Ovary (tissue), 9 donors: ENCODE results near the gene SLC17A9. TPM values are rescaled to one million over a fixed set of nuclear protein-coding genes. Genes with fewer than 3 reads are reported as not detected.

Experiments
- DNase-seq, 5 donors: peaks; one replicate each; pipeline ENCODE4 v3.0.0-alpha.2; 2019 to 2020
- H3K27ac ChIP-seq, 2 donors: fragments of 200-600 bp; one replicate each; pipeline versions ENCODE4 v1.5.1 to v1.8.0; 2019 to 2022
- H3K27me3 ChIP-seq: fragments of 200-600 bp; one replicate; pipeline ENCODE4 v1.8.0; 2022
- H3K36me3 ChIP-seq: fragments of 200-600 bp; sonication (generic); one replicate; pipeline ENCODE4 v1.5.1; 2019
- H3K4me1 ChIP-seq: one replicate; pipeline ENCODE4 v1.8.1; 2013; ENCODE audit warnings: mild to moderate bottlenecking, moderate library complexity; ENCODE audit not compliant: insufficient read depth
- H3K4me3 ChIP-seq: fragments of 200-600 bp; sonication (generic); one replicate; pipeline ENCODE4 v1.5.1; 2017
- H3K9me3 ChIP-seq, 2 donors: fragments of 200-600 bp in 1 of 2; sonication (generic) in 1 of 2; one replicate each; pipeline versions ENCODE4 v1.5.1 to v1.8.1; 2013 to 2019; ENCODE audit warnings: mild to moderate bottlenecking in 1 of 2, moderate library complexity in 1 of 2
- CTCF ChIP-seq, 3 donors: fragments of 450-650 bp in 2 of 3; fragments of 200-600 bp in 1 of 3; IDR thresholded peaks; one replicate each; pipeline versions ENCODE4 v1.5.1 to v1.8.0; 2016 to 2022; ENCODE audit warnings: antibody characterized with exemption in 3 of 3, mild to moderate bottlenecking in 1 of 3
- EP300 ChIP-seq: sonication (generic); formaldehyde crosslinking; IDR thresholded peaks from one replicate; pipeline ENCODE4 v1.6.1; 2017; ENCODE audit warnings: antibody characterized with exemption
- POLR2A ChIP-seq: fragments of 450-650 bp; IDR thresholded peaks from one replicate; pipeline ENCODE4 v1.6.1; 2017; ENCODE audit warnings: antibody characterized with exemption, mild to moderate bottlenecking, moderate library complexity
- WGBS, 3 donors: extraction: QIAGEN DNeasy Blood & Tissue Kit in 1 of 3; methylation state at CpG; one replicate each; pipeline versions ENCODE4 v1.1.5 to v1.1.7; 2013 to 2017; 5-methylcytosine and 5-hydroxymethylcytosine counted together
- intact Hi-C, 4 donors: fragments of 100-400 bp; cut with DNase I; formaldehyde crosslinking; loops; one replicate each; pipeline versions ENCODE4 v1.11.0 to v1.15.1; 2022 to 2023
- polyA plus RNA-seq, 2 donors: library from polyadenylated mRNA; stranded (reverse); fragments of 200-250 nt in 1 of 2; fragments of 350-450 nt in 1 of 2; fragmentation: Illumina TruSeq in 1 of 2; extraction: RNeasy Lipid Tissue Mini Kit (QIAGEN cat#74804) in 1 of 2; gene quantifications; one replicate each; pipeline ENCODE4 v1.2.3, GENCODE V29; 2013 to 2014
- total RNA-seq, 7 donors: library from RNA; depleted of rRNA in 2 of 7; stranded (reverse); fragments of >200 nt in 2 of 7; fragmentation: NEBNext Ultra II Directional in 3 of 7; extraction: Animal tissue kit (Norgen Biotek cat#: 25700) in 3 of 7; gene quantifications; one replicate each; pipeline versions ENCODE4 v1.1.0 to v1.2.4, GENCODE V29; 2016 to 2023
- donor health status: DM: no; HTN: no; CAD: no; lungs with moderate emphysema.
- donor health status: DM: no; HTN: no; CAD: no.
- donor health status: Bipolar disorder and iron deficiency.
- donor health status: DM: yes; HTN: yes; CAD: no.
- donor health status: DM: no; HTN: no; CAD: no.
- donor health status: DM: yes; HTN: yes; CAD: no.

The SLC17A9 gene
- total and polyA plus RNA-seq, 9 donors = 0.68 to 7.7 (median 4.7) TPM

GRCh38 chr20:62970307-62971210, 18.1 kb downstream of the SLC17A9 start:
- TF ChIP-seq EP300 (no peak), CTCF (IDR thresholded peaks at IDR 0.05) (no peak), POLR2A (no peak)
- intact Hi-C loops = loop anchor here in 1 of 4 donors (2.0 kb wide), 1 partner anchor 74 kb away; no protein-coding TSS in a partner anchor
- Histone ChIP-seq H3K9me3 (no peaks in the 10 kb centered on the region), H3K27ac (no peak overlapping the region), H3K4me3 (no peak overlapping the region), H3K27me3 (no peaks in the 10 kb centered on the region), H3K4me1 (peaks cover 5% of the 10 kb centered on the region), H3K36me3 (no peaks in the 10 kb centered on the region)
- no peak for DNase-seq
- 25 to 44% (median 29%) methylated on average over 19 to 33 of the region's 33 CpGs for WGBS, 3 donors

- TF ChIP-seq POLR2A (no peak), EP300 (no peak), CTCF (IDR thresholded peaks at IDR 0.05) (no peak)
- DNase-seq = no peak
- no peaks in the 10 kb centered on the region for H3K9me3 ChIP-seq
- WGBS, 3 donors = 53 to 60% (median 58%) methylated on average over 10 of the region's 10 CpGs
- H3K27me3 ChIP-seq = no peaks in the 10 kb centered on the region
- H3K27ac ChIP-seq = no peak overlapping the region
- no peaks in the 10 kb centered on the region for H3K36me3 ChIP-seq
- H3K4me1 ChIP-seq = peaks cover 5% of the 10 kb centered on the region
- H3K4me3 ChIP-seq = no peak overlapping the region
- intact Hi-C loops = loop anchor here in 1 of 4 donors (2.0 kb wide), 1 partner anchor 75 kb away; no protein-coding TSS in a partner anchor
These were observed 18.9 kb downstream of the SLC17A9 start for GRCh38 chr20:62971211-62971949.

GRCh38 chr20:62971950-62972844, 19.7 kb downstream of the SLC17A9 start:
- Histone ChIP-seq H3K4me1 (peaks cover 5% of the 10 kb centered on the region), H3K4me3 (no peak overlapping the region), H3K36me3 (no peaks in the 10 kb centered on the region), H3K9me3 (no peaks in the 10 kb centered on the region), H3K27ac (no peak overlapping the region), H3K27me3 (no peaks in the 10 kb centered on the region)
- intact Hi-C loops = loop anchor here in 2 of 4 donors (2.0 kb wide), 3 partner anchors 37 to 75 kb away; no protein-coding TSS in a partner anchor
- WGBS, 3 donors = 3 to 4% (median 4%) methylated on average over 38 of the region's 38 CpGs
- no peak for TF ChIP-seq POLR2A
- no peak for TF ChIP-seq EP300
- peak; percentile 78 to 87 (median 81) for TF ChIP-seq CTCF (IDR thresholded peaks at IDR 0.05)
- peak; percentile 81 to 90 (median 84) for DNase-seq
